OCI-LY1 (cell line): ENCODE data around the gene MFSD12.
"Not testable (repeated sequence)": the region's sequence is repeated elsewhere in the genome, so short reads cannot be mapped to it uniquely, and the experiment has no call there.

Experiments
- CTCF ChIP-seq: fragments of 200-600 bp; sonication (generic), shearing (Covaris generic); IDR thresholded peaks from 2 replicates; pipeline ENCODE4 v1.5.1; 2017; ENCODE audit warnings: mild to moderate bottlenecking, antibody characterized with exemption, low read length, moderate library complexity, mixed read lengths
- EZH2 ChIP-seq: fragments of 200-600 bp; sonication (generic), shearing (Covaris generic); IDR thresholded peaks from 2 replicates; pipeline ENCODE4 v1.8.0; 2017; ENCODE audit warnings: borderline replicate concordance, mixed run types, mild to moderate bottlenecking, antibody characterized with exemption, low read length, moderate library complexity, mixed read lengths

- TF ChIP-seq CTCF, EZH2: not testable (repeated sequence)
Observed at GRCh38 chr19:3529299-3529698, 28.1 kb downstream of the MFSD12 start.
